Measurements from ENCODE around the gene RPS6KA5. TPM values are rescaled to one million over a fixed set of nuclear protein-coding genes. Genes with fewer than 3 reads are reported as not detected.
"Not testable (repeated sequence)": the region's sequence is repeated elsewhere in the genome, so short reads cannot be mapped to it uniquely, and the experiment has no call there.

RPS6KA5 gene
- total RNA-seq, 1 donor from 2014 or later = 4.4 TPM

- no peak for DNase-seq (ENCODE audit: low spot score, unreplicated experiment)
- no peak overlapping the region for H3K4me3 Mint-ChIP-seq (ENCODE audit: low read depth)
- no peak overlapping the region for H3K27ac Mint-ChIP-seq
- no peaks in the 10 kb centered on the region for H3K9me3 Mint-ChIP-seq (ENCODE audit: low read depth)
- peaks cover 2% of the 10 kb centered on the region for H3K4me1 Mint-ChIP-seq (ENCODE audit: low read depth)
- H3K36me3 Mint-ChIP-seq (ENCODE audit: insufficient read depth) = no peaks in the 10 kb centered on the region
- H3K27me3 Mint-ChIP-seq = no peaks in the 10 kb centered on the region
- no peak for TF ChIP-seq CTCF (IDR thresholded peaks at IDR 0.05; ENCODE audit: unreplicated experiment)
Observed at GRCh38 chr14:90858511-90858910, 201.9 kb downstream of the RPS6KA5 start.

GRCh38 chr14:90857866-90858265 lies 202.6 kb downstream of the RPS6KA5 start:
- Mint-ChIP-seq H3K4me1 (ENCODE audit: low read depth) (peaks cover 2% of the 10 kb centered on the region), H3K9me3 (ENCODE audit: low read depth) (no peaks in the 10 kb centered on the region), H3K4me3 (ENCODE audit: low read depth) (no peak overlapping the region), H3K27ac (no peak overlapping the region), H3K27me3 (no peaks in the 10 kb centered on the region), H3K36me3 (ENCODE audit: insufficient read depth) (no peaks in the 10 kb centered on the region)
- TF ChIP-seq CTCF (IDR thresholded peaks at IDR 0.05; ENCODE audit: unreplicated experiment) = no peak
- DNase-seq (ENCODE audit: low spot score, unreplicated experiment) = no peak

GRCh38 chr14:90856115-90856514 lies 204.3 kb downstream of the RPS6KA5 start:
- H3K4me1 Mint-ChIP-seq (ENCODE audit: low read depth); H3K27me3 Mint-ChIP-seq; H3K27ac Mint-ChIP-seq; H3K36me3 Mint-ChIP-seq (ENCODE audit: insufficient read depth); H3K4me3 Mint-ChIP-seq (ENCODE audit: low read depth); H3K9me3 Mint-ChIP-seq (ENCODE audit: low read depth); DNase-seq (ENCODE audit: low spot score, unreplicated experiment): not testable (repeated sequence)

GRCh38 chr14:90853116-90853515 lies 207.3 kb downstream of the RPS6KA5 start:
- H3K9me3 Mint-ChIP-seq (ENCODE audit: low read depth) = no peaks in the 10 kb centered on the region
- peaks cover 2% of the 10 kb centered on the region for H3K4me1 Mint-ChIP-seq (ENCODE audit: low read depth)
- H3K4me3 Mint-ChIP-seq (ENCODE audit: low read depth) = no peak overlapping the region
- H3K27me3 Mint-ChIP-seq = no peaks in the 10 kb centered on the region
- H3K36me3 Mint-ChIP-seq (ENCODE audit: insufficient read depth) = no peaks in the 10 kb centered on the region
- H3K27ac Mint-ChIP-seq = no peak overlapping the region
- TF ChIP-seq CTCF (IDR thresholded peaks at IDR 0.05; ENCODE audit: unreplicated experiment) = no peak
- no peak for DNase-seq (ENCODE audit: low spot score, unreplicated experiment)

- no peak for DNase-seq (ENCODE audit: low spot score, unreplicated experiment)
- peaks cover 2% of the 10 kb centered on the region for H3K4me1 Mint-ChIP-seq (ENCODE audit: low read depth)
- H3K36me3 Mint-ChIP-seq (ENCODE audit: insufficient read depth) = no peaks in the 10 kb centered on the region
- H3K27ac Mint-ChIP-seq = no peak overlapping the region
- H3K27me3 Mint-ChIP-seq = no peaks in the 10 kb centered on the region
- H3K4me3 Mint-ChIP-seq (ENCODE audit: low read depth) = no peak overlapping the region
- no peaks in the 10 kb centered on the region for H3K9me3 Mint-ChIP-seq (ENCODE audit: low read depth)
- TF ChIP-seq CTCF (IDR thresholded peaks at IDR 0.05; ENCODE audit: unreplicated experiment) = no peak
Observed at GRCh38 chr14:90851327-90852036, 209.0 kb downstream of the RPS6KA5 start.

GRCh38 chr14:90850487-90850886 lies 210.0 kb downstream of the RPS6KA5 start:
- H3K4me3 Mint-ChIP-seq (ENCODE audit: low read depth) = no peak overlapping the region
- TF ChIP-seq CTCF (IDR thresholded peaks at IDR 0.05; ENCODE audit: unreplicated experiment) = no peak
- H3K27me3 Mint-ChIP-seq = no peaks in the 10 kb centered on the region
- H3K9me3 Mint-ChIP-seq (ENCODE audit: low read depth) = no peaks in the 10 kb centered on the region
- no peaks in the 10 kb centered on the region for H3K36me3 Mint-ChIP-seq (ENCODE audit: insufficient read depth)
- peaks cover 2% of the 10 kb centered on the region for H3K4me1 Mint-ChIP-seq (ENCODE audit: low read depth)
- no peak for DNase-seq (ENCODE audit: low spot score, unreplicated experiment)
- peak overlapping the region; percentile 59 for H3K27ac Mint-ChIP-seq
